ENCODE measurements around the gene CALHM5.

DNA sequence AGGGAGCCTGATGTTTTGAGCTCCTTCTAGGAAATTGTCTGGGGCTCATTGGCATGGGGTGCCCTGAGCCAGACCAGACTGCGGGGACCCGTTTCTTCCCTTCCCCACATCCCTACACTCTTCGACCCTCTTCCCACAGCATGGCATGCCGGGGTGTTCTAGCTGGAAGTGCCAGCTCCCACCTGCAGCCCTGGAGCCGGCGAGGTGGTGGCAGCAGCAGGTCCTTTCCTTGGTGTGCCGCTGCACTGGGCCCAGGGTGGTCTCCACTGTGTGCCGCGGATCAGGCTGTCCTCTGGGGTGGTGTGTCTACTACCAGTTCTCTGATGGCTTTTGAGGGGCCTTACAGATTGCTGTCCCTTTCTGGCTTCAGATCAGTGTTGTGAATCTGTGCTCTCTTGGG is 52.4 kb downstream of the CALHM5 start:
- TF ChIP-seq, protein P1, sequence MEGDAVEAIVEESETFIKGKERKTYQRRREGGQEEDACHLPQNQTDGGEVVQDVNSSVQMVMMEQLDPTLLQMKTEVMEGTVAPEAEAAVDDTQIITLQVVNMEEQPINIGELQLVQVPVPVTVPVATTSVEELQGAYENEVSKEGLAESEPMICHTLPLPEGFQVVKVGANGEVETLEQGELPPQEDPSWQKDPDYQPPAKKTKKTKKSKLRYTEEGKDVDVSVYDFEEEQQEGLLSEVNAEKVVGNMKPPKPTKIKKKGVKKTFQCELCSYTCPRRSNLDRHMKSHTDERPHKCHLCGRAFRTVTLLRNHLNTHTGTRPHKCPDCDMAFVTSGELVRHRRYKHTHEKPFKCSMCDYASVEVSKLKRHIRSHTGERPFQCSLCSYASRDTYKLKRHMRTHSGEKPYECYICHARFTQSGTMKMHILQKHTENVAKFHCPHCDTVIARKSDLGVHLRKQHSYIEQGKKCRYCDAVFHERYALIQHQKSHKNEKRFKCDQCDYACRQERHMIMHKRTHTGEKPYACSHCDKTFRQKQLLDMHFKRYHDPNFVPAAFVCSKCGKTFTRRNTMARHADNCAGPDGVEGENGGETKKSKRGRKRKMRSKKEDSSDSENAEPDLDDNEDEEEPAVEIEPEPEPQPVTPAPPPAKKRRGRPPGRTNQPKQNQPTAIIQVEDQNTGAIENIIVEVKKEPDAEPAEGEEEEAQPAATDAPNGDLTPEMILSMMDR (IDR thresholded peaks at IDR 0.05) = no peak
- no peak for TF ChIP-seq POLR2AphosphoS5 (IDR thresholded peaks at IDR 0.05; ENCODE audit: insufficient read depth in 1 of 2, low read depth in 1 of 2)

Measured in vagina (tissue), 2 donors.